ENCODE results near the gene SMIM34.
"Not testable (repeated sequence)": the region's sequence is repeated elsewhere in the genome, so short reads cannot be mapped to it uniquely, and the experiment has no call there.

GRCh38 chr21:34374940-34375618 is 48.7 kb downstream of the SMIM34 start, which contains the start of gene SMIM11:
- not testable (repeated sequence) for TF ChIP-seq EP300 (IDR thresholded peaks at IDR 0.05; ENCODE audit: borderline replicate concordance); REST (IDR thresholded peaks at IDR 0.05; ENCODE audit: low read depth); YY1 (IDR thresholded peaks at IDR 0.05; ENCODE audit: low read depth); RAD21 (IDR thresholded peaks at IDR 0.05; ENCODE audit: low read depth); TCF12 (IDR thresholded peaks at IDR 0.05; ENCODE audit: low read depth); ZBTB7A (IDR thresholded peaks at IDR 0.05; ENCODE audit: low read depth); NFIC (IDR thresholded peaks at IDR 0.05); TAF1 (IDR thresholded peaks at IDR 0.05; ENCODE audit: low read depth); TEAD4 (IDR thresholded peaks at IDR 0.05); CREB1 (IDR thresholded peaks at IDR 0.05; ENCODE audit: low read depth); MAX (IDR thresholded peaks at IDR 0.05); FOXM1 (IDR thresholded peaks at IDR 0.05; ENCODE audit: borderline replicate concordance, low read depth); USF1 (IDR thresholded peaks at IDR 0.05); CEBPB (IDR thresholded peaks at IDR 0.05)

All from Ishikawa (cell line).